ENCODE data around the gene SPEF1. TPM values are rescaled to one million over a fixed set of nuclear protein-coding genes. Genes with fewer than 3 reads are reported as not detected.

Gene SPEF1
- total and polyA plus RNA-seq, 2 of the 4 experiments (the other 2 are of a cell fraction): 0.15 TPM; not detected in 1

- no peak overlapping the region for H3K27ac ChIP-seq (ENCODE audit: insufficient read depth, low read length)
- no peak overlapping the region for H3K4ac ChIP-seq (ENCODE audit: low read depth, low read length)
- CTCF ChIA-PET: interaction anchor here (0.5 kb wide), 1 partner anchor 11 kb away, joined by 3 read pairs; no protein-coding TSS in a partner anchor
- no peak overlapping the region for H4K5ac ChIP-seq (ENCODE audit: low read depth, low read length)
- no peak overlapping the region for H3K9ac ChIP-seq (ENCODE audit: low read depth, low read length)
- no peak overlapping the region for H3K14ac ChIP-seq (replicated peaks; ENCODE audit: low read depth, low read length)
- no peak overlapping the region for H2BK15ac ChIP-seq (ENCODE audit: low read depth, low read length)
- 100% methylated on average over 1 of the region's 2 CpGs; no CpG with 5 or more reads in 1 of the 2 experiments for WGBS, 2 experiments (ENCODE audit: extremely low coverage in 2 of 2, insufficient read length in 1 of 2)
- no peak overlapping the region for H3K56ac ChIP-seq (ENCODE audit: extremely low read depth, insufficient read depth, low read length)
- POLR2A ChIA-PET (ENCODE audit: unreplicated experiment): no interaction called here
- no peak for TF ChIP-seq MAFK (IDR thresholded peaks at IDR 0.05; ENCODE audit: low read depth, low read length)
- TF ChIP-seq NFE2L2 (IDR thresholded peaks at IDR 0.05; ENCODE audit: low read depth, low read length): no peak
- no peak for TF ChIP-seq USF2 (IDR thresholded peaks at IDR 0.05; ENCODE audit: low read depth, low read length)
- TF ChIP-seq CTCF (conservative IDR thresholded peaks at IDR 0.05; ENCODE audit: low read depth, low read length): no peak
- TF ChIP-seq RCOR1 (IDR thresholded peaks at IDR 0.05; ENCODE audit: insufficient replicate concordance, low read length): no peak
- no peak for TF ChIP-seq RFX5 (IDR thresholded peaks at IDR 0.05; ENCODE audit: low read depth, low read length)
- no peak for TF ChIP-seq ELK1 (IDR thresholded peaks at IDR 0.05; ENCODE audit: borderline replicate concordance, low read depth, low read length)
- TF ChIP-seq CEBPB (IDR thresholded peaks at IDR 0.05; ENCODE audit: low read depth, low read length): no peak
- TF ChIP-seq MAZ (IDR thresholded peaks at IDR 0.05; ENCODE audit: borderline replicate concordance, low read depth, low read length): no peak
- no peak for DNase-seq
- H2AFZ ChIP-seq (replicated peaks; ENCODE audit: low read length, poor library complexity): no peak overlapping the region
- H3K23ac ChIP-seq (ENCODE audit: low read depth, low read length): no peak overlapping the region
- intact Hi-C loops (cut with micrococcal nuclease): no loop called here
- H3K4me3 ChIP-seq (ENCODE audit: insufficient read depth, low read depth, low read length): no peak overlapping the region
- no peak overlapping the region for H2BK20ac ChIP-seq (ENCODE audit: low read depth, low read length)
- H2BK5ac ChIP-seq (ENCODE audit: low read depth, low read length, poor library complexity, severe bottlenecking): no peak overlapping the region
- H3K4me2 ChIP-seq (ENCODE audit: low read depth, low read length): no peak overlapping the region
- H2BK120ac ChIP-seq (ENCODE audit: low read depth, low read length): no peak overlapping the region
- H3K36me3 ChIP-seq (ENCODE audit: control insufficient read depth, insufficient read depth, low read length): peaks cover 2% of the 10 kb centered on the region
- H3K79me1 ChIP-seq (ENCODE audit: low read depth in 1 of 2, low read length in 2 of 2): no peaks in the 10 kb centered on the region
- no peak for ATAC-seq (ENCODE audit: low read depth)
- no peak overlapping the region for H2AK5ac ChIP-seq (ENCODE audit: low read depth, low read length)
- no peaks in the 10 kb centered on the region for H3K4me1 ChIP-seq (ENCODE audit: control insufficient read depth, insufficient read depth, low read length)
- no peak overlapping the region for H2AK9ac ChIP-seq (replicated peaks; ENCODE audit: low read depth, low read length, poor library complexity)
- H3K18ac ChIP-seq (ENCODE audit: low read depth, low read length): no peak overlapping the region
- 0 out of 2 replicates have a peak, but pooled peaks cover under 1% of the 10 kb centered on the region for H4K20me1 ChIP-seq (ENCODE audit: insufficient read depth, low read length)
- H3K9me1 ChIP-seq (ENCODE audit: insufficient read depth, low read length): no peaks in the 10 kb centered on the region
- no peak overlapping the region for H4K8ac ChIP-seq (ENCODE audit: low read depth in 2 of 2, low read length in 2 of 2)
- no TSS peak for BruUV-seq (replicated peaks)
- peaks cover 12% of the 10 kb centered on the region for H3K27me3 ChIP-seq (ENCODE audit: control insufficient read depth, insufficient read depth, low read length)
- no peaks in the 10 kb centered on the region for H3K9me3 ChIP-seq (ENCODE audit: control insufficient read depth, insufficient read depth, low read length)
- dilution Hi-C loops (cut with HindIII; ENCODE audit: low sequenced_read_pairs, unreplicated experiment): no loop called here
- in situ Hi-C loops (cut with MboI; ENCODE audit: low sequenced_read_pairs): no loop called here
- no peak overlapping the region for H4K91ac ChIP-seq (ENCODE audit: insufficient read depth, low read depth, low read length)
Observed at GRCh38 chr20:3747471-3747870, 33.8 kb downstream of the SPEF1 start.

All from IMR-90 (cell line).